HepG2 (cell line): ENCODE data around the gene LMAN2L. TPM values are rescaled to one million over a fixed set of nuclear protein-coding genes. Genes with fewer than 3 reads are reported as not detected.
A peak's percentile ranks its signal among the peaks of the same experiment; 100 is the strongest.

ENCODE experiments used
- ATAC-seq: fragments of 200-7000 bp; cut with Tn5 transposase; 3 replicates; pipeline ENCODE4 v1.9.1; 2020; ENCODE audit warnings: mild to moderate bottlenecking, moderate library complexity
- BruUV-seq: library from RNA; stranded (reverse); fragments of 400-500 nt; replicated peaks from 2 replicates; lab custom pipeline; 2021; lab: Mats Ljungman, UMichigan
- CTCF ChIA-PET: fragments of 300-600 bp; formaldehyde crosslinking; extraction: SDS; loops from one replicate; lab custom pipeline; 2021; ENCODE audit warnings: low total read pairs, inconsistent platforms, low intra/inter-chr PET ratio; lab: Yijun Ruan, JAX
- POLR2A ChIA-PET: fragments of 350-600 bp; sonication (Branson Sonifier 250); formaldehyde crosslinking; loops from one replicate; lab custom pipeline; 2020; ENCODE audit warnings: antibody characterized with exemption, inconsistent platforms; lab: Yijun Ruan, JAX
- DNase-seq: peaks from one replicate; pipeline ENCODE4 v3.0.0-alpha.2; 2015; ENCODE audit warnings: low spot score
- FAIRE-seq: peaks from 3 replicates; lab custom pipeline; 2011; peaks lifted over from hg19 to GRCh38; lab: Jason Lieb, UNC
- H2AFZ ChIP-seq: one replicate; pipeline ENCODE4 v1.6.1; 2011; ENCODE audit warnings: low read length, inconsistent platforms
- H3K27ac ChIP-seq: fragments of 300-600 bp; 3 replicates; pipeline ENCODE4 v1.8.0; 2011; ENCODE audit warnings: mixed run types, mild to moderate bottlenecking, mixed read lengths, low read length, inconsistent platforms; ENCODE audit not compliant: insufficient read depth; ENCODE audit errors: extremely low read length
- H3K27me3 ChIP-seq, 2 experiments: fragments of 200-600 bp in 1 of 2; 2 replicates in 1 of 2; 3 replicates in 1 of 2; pipeline versions ENCODE4 v1.6.0 to v1.8.0; 2011; ENCODE audit warnings: low read length in 2 of 2, mild to moderate bottlenecking in 2 of 2, moderate library complexity in 2 of 2, inconsistent platforms in 1 of 2; ENCODE audit not compliant: insufficient read depth in 2 of 2, control insufficient read depth in 1 of 2
- H3K36me3 ChIP-seq, 2 experiments: fragments of 200-600 bp in 1 of 2; replicated peaks in 1 of 2; 2 replicates in 1 of 2; 3 replicates in 1 of 2; pipeline versions ENCODE4 v1.5.1 to v1.8.0; 2011; ENCODE audit warnings: low read length in 2 of 2, inconsistent platforms in 1 of 2; ENCODE audit not compliant: insufficient read depth in 2 of 2, control insufficient read depth in 1 of 2
- H3K4me1 ChIP-seq: 2 replicates; pipeline ENCODE4 v1.5.1; 2012; ENCODE audit warnings: low read length, inconsistent platforms; ENCODE audit not compliant: insufficient read depth
- H3K4me2 ChIP-seq: 2 replicates; pipeline ENCODE4 v1.6.0; 2011; ENCODE audit warnings: low read depth, low read length, inconsistent platforms
- H3K4me3 ChIP-seq, 3 experiments: fragments of 200-600 bp in 1 of 3; sonication (generic), shearing (Covaris generic) in 1 of 3; replicated peaks in 1 of 3; 2 replicates each; pipeline ENCODE4 v1.5.1; 2011 to 2016; ENCODE audit warnings: low read length in 3 of 3, inconsistent platforms in 2 of 3, low read depth in 2 of 3, mild to moderate bottlenecking in 2 of 3, control low read depth in 1 of 3, mixed read lengths in 1 of 3; ENCODE audit not compliant: insufficient read depth in 1 of 3
- H3K79me2 ChIP-seq: one replicate; pipeline ENCODE4 v1.6.1; 2011; ENCODE audit warnings: low read length, inconsistent platforms; ENCODE audit not compliant: insufficient read depth
- H3K9ac ChIP-seq: 2 replicates; pipeline ENCODE4 v1.6.0; 2011; ENCODE audit warnings: mild to moderate bottlenecking, low read depth, low read length, inconsistent platforms; ENCODE audit not compliant: insufficient read depth
- H3K9me3 ChIP-seq: 2 replicates; pipeline ENCODE4 v1.5.1; 2012; ENCODE audit warnings: mild to moderate bottlenecking, low read length
- H4K20me1 ChIP-seq: 2 replicates; pipeline ENCODE4 v1.6.0; 2011; ENCODE audit warnings: inconsistent platforms, mild to moderate bottlenecking, low read length, moderate library complexity; ENCODE audit not compliant: insufficient read depth
- BRF2 ChIP-seq: sonication (generic); formaldehyde crosslinking; IDR thresholded peaks from 2 replicates; pipeline ENCODE4 v1.8.1; 2022; ENCODE audit warnings: mild to moderate bottlenecking, missing genetic modification reagents
- DDIT3 ChIP-seq: sonication (generic); formaldehyde crosslinking; IDR thresholded peaks from 2 replicates; pipeline ENCODE4 v1.4.0; 2020; ENCODE audit warnings: mild to moderate bottlenecking, missing genetic modification reagents
- IKZF5 ChIP-seq: IDR thresholded peaks from 2 replicates; pipeline ENCODE4 v1.6.1; 2018; ENCODE audit warnings: missing genetic modification reagents, mild to moderate bottlenecking, missing compliant biosample characterization
- MLX ChIP-seq: IDR thresholded peaks from 2 replicates; pipeline ENCODE4 v1.6.1; 2016
- NKX3-1 ChIP-seq: sonication (generic); formaldehyde crosslinking; IDR thresholded peaks from 2 replicates; pipeline ENCODE4 v1.5.0; 2020; ENCODE audit warnings: missing genetic modification reagents
- RFX5 ChIP-seq: IDR thresholded peaks from 2 replicates; pipeline ENCODE4 v1.6.1; 2011; ENCODE audit warnings: low read depth, low read length, improper control_type of control experiment
- STAG1 ChIP-seq: sonication (generic); formaldehyde crosslinking; IDR thresholded peaks from 2 replicates; pipeline ENCODE4 v1.4.0; 2020; ENCODE audit warnings: missing genetic modification reagents
- TAF15 ChIP-seq: fragments of 200-400 bp; formaldehyde crosslinking; IDR thresholded peaks from one replicate; pipeline ENCODE4 v1.6.1; 2018; ENCODE audit warnings: mild to moderate bottlenecking, low read depth, low read length; ENCODE audit not compliant: poor library complexity, severe bottlenecking
- U2AF1 ChIP-seq: fragments of 200-400 bp; formaldehyde crosslinking; optimal IDR thresholded peaks from 2 replicates; pipeline ENCODE3; 2017; ENCODE audit warnings: mild to moderate bottlenecking, low read depth, low read length
- ZFP1 ChIP-seq: IDR thresholded peaks from 2 replicates; pipeline ENCODE4 v1.6.1; 2016
- ZFP90 ChIP-seq: sonication (generic); formaldehyde crosslinking; IDR thresholded peaks from 2 replicates; pipeline ENCODE4 v1.8.0; 2022; ENCODE audit warnings: missing genetic modification reagents, mild to moderate bottlenecking, inconsistent platforms, borderline replicate concordance
- ZNF230 ChIP-seq: sonication (generic); formaldehyde crosslinking; IDR thresholded peaks from 2 replicates; pipeline ENCODE4 v1.4.0; 2020; ENCODE audit warnings: mild to moderate bottlenecking, missing genetic modification reagents
- ZNF251 ChIP-seq: sonication (generic); formaldehyde crosslinking; IDR thresholded peaks from 2 replicates; pipeline ENCODE4 v1.9.0; 2021; ENCODE audit warnings: mild to moderate bottlenecking, missing genetic modification reagents
- ZNF276 ChIP-seq: sonication (generic); formaldehyde crosslinking; IDR thresholded peaks from 2 replicates; pipeline ENCODE4 v1.4.0; 2020; ENCODE audit warnings: mild to moderate bottlenecking, low read depth, missing genetic modification reagents
- ZNF34 ChIP-seq: sonication (generic); formaldehyde crosslinking; IDR thresholded peaks from 2 replicates; pipeline ENCODE4 v1.4.0; 2020; ENCODE audit warnings: mild to moderate bottlenecking, missing genetic modification reagents, borderline replicate concordance
- ZNF703 ChIP-seq: sonication (generic); formaldehyde crosslinking; IDR thresholded peaks from 2 replicates; pipeline ENCODE4 v1.5.1; 2020; ENCODE audit warnings: missing genetic modification reagents, mild to moderate bottlenecking, moderate library complexity, borderline replicate concordance
- ZSCAN9 ChIP-seq: IDR thresholded peaks from 2 replicates; pipeline ENCODE4 v1.6.1; 2016; ENCODE audit warnings: borderline replicate concordance
- ZXDC ChIP-seq: sonication (generic); formaldehyde crosslinking; IDR thresholded peaks from 2 replicates; pipeline ENCODE4 v1.5.0; 2020; ENCODE audit warnings: mild to moderate bottlenecking, missing genetic modification reagents
- WGBS: methylation state at CpG from one replicate; pipeline ENCODE4 v1.1.6; 2017; ENCODE audit warnings: low lambda C conversion rate; 5-methylcytosine and 5-hydroxymethylcytosine counted together
- in situ Hi-C: cut with HindIII; loops from 2 replicates; pipeline ENCODE4 v1.10.0; 2017; ENCODE audit warnings: low pct_unique_long_range_greater_than_20kb; ENCODE audit not compliant: extremely low pct_ligation_motif_present
- intact Hi-C: fragments of 100-400 bp; cut with micrococcal nuclease; formaldehyde crosslinking; loops from one replicate; pipeline ENCODE4 v1.10.0; 2022; ENCODE audit not compliant: unreplicated experiment
- polyA plus RNA-seq, 8 experiments: library from polyadenylated mRNA; depleted of rRNA in 3 of 8; stranded (reverse) in 7 of 8; unstranded in 1 of 8; fragments of >200 nt; fragmentation: Illumina TruSeq in 4 of 8; extraction: Trizol in 4 of 8; gene quantifications; 2 replicates each; pipeline versions ENCODE4 v1.2.1 to v1.2.3, GENCODE V29; 2011 to 2016; ENCODE audit warnings: low read depth in 4 of 8, missing spikeins in 1 of 8, mixed read lengths in 1 of 8; ENCODE audit not compliant: insufficient read depth in 1 of 8
- total RNA-seq, 5 experiments: library from RNA; depleted of rRNA; stranded (reverse); fragments of >200 nt; fragmentation: Illumina TruSeq; extraction: Trizol; gene quantifications; 2 replicates each; pipeline ENCODE4 v1.2.3, GENCODE V29; 2016; ENCODE audit warnings: low read depth in 1 of 5

The LMAN2L gene
- total and polyA plus RNA-seq, 2 of the 13 experiments (the other 11 are each of a cell fraction or from before 2014, with no cell fraction given), result 39.1 to 57.9 TPM

GRCh38 chr2:96695602-96696001 lies 44.3 kb downstream of the LMAN2L start:
- H4K20me1 ChIP-seq, result no peaks in the 10 kb centered on the region
- in situ Hi-C loops (no loop called here), intact Hi-C loops (no loop called here)
- no peak overlapping the region; the same call in 1 of the 2 replicates for H3K4me2 ChIP-seq
- H3K79me2 ChIP-seq, result no peaks in the 10 kb centered on the region
- no peak overlapping the region for H3K9ac ChIP-seq
- CTCF ChIA-PET, result no interaction called here
- POLR2A ChIA-PET, result interaction anchor here (1.3 kb wide), 1 partner anchor 11 kb away, joined by 4 read pairs; no protein-coding TSS in a partner anchor
- H3K9me3 ChIP-seq, result no peaks in the 10 kb centered on the region
- H3K27me3 ChIP-seq, result peaks cover 0 to 5% of the 10 kb centered on the region in 2 experiments; a peak in 1 of 5 replicates
- ATAC-seq, result peak; percentile 57
- DNase-seq, result no peak
- no TSS peak for BruUV-seq
- H3K4me3 ChIP-seq, result no peak overlapping the region
- no peaks in the 10 kb centered on the region for H3K36me3 ChIP-seq
- no peak overlapping the region for H2AFZ ChIP-seq
- WGBS, result 58% methylated on average over 9 of the region's 15 CpGs
- peak; percentile 30 for FAIRE-seq
- H3K27ac ChIP-seq, result no peak overlapping the region
- peaks cover 3% of the 10 kb centered on the region; the same call in 1 of the 2 replicates for H3K4me1 ChIP-seq
- no peak for TF ChIP-seq U2AF1
- no peak for TF ChIP-seq DDIT3
- TF ChIP-seq RFX5, result no peak
- no peak for TF ChIP-seq ZNF34 (CRISPR knock-in tag)
- no peak for TF ChIP-seq ZSCAN9 (CRISPR knock-in tag)
- peak; percentile 35 for TF ChIP-seq STAG1 (CRISPR knock-in tag)
- TF ChIP-seq ZFP1, result no peak
- TF ChIP-seq MLX (CRISPR knock-in tag), result no peak
- no peak for TF ChIP-seq TAF15
- TF ChIP-seq BRF2, result no peak
- TF ChIP-seq ZFP90, result no peak
- no peak for TF ChIP-seq IKZF5 (CRISPR knock-in tag)
- TF ChIP-seq ZXDC (CRISPR knock-in tag), result no peak
- TF ChIP-seq ZNF276 (CRISPR knock-in tag), result no peak
- no peak for TF ChIP-seq ZNF230 (CRISPR knock-in tag)
- no peak for TF ChIP-seq NKX3-1 (CRISPR knock-in tag)
- TF ChIP-seq ZNF703 (CRISPR knock-in tag), result no peak
- TF ChIP-seq ZNF251 (CRISPR knock-in tag), result no peak
